Esophagus squamous epithelium (tissue), 5 donors: ENCODE results near the gene GRK5. TPM values are rescaled to one million over a fixed set of nuclear protein-coding genes. Genes with fewer than 3 reads are reported as not detected.

Source experiments
- DNase-seq: peaks from one replicate; lab custom pipeline; 2025; lab: John Stamatoyannopoulos, UW
- H3K27ac ChIP-seq, 4 donors: fragments of 200-600 bp; sonication (generic); one replicate each; pipeline ENCODE4 v1.5.1; 2016 to 2019; ENCODE audit warnings: mild to moderate bottlenecking in 1 of 4
- H3K27me3 ChIP-seq, 4 donors: fragments of 200-600 bp; sonication (generic); 1 replicate in 3 of 4; 2 replicates in 1 of 4; pipeline versions ENCODE4 v1.5.1 to v1.6.0; 2017 to 2021; ENCODE audit warnings: antibody characterized with exemption in 1 of 4
- H3K36me3 ChIP-seq, 3 donors: fragments of 200-600 bp; sonication (generic); one replicate each; pipeline ENCODE4 v1.5.1; 2016 to 2019
- H3K4me1 ChIP-seq, 3 donors: fragments of 200-600 bp; sonication (generic); one replicate each; pipeline ENCODE4 v1.5.1; 2017 to 2019
- H3K4me3 ChIP-seq, 4 donors: fragments of 200-600 bp; sonication (generic); 1 replicate in 3 of 4; 2 replicates in 1 of 4; pipeline ENCODE4 v1.5.1; 2016 to 2019; ENCODE audit warnings: mild to moderate bottlenecking in 2 of 4, moderate library complexity in 1 of 4
- H3K9me3 ChIP-seq, 3 donors: fragments of 200-600 bp; sonication (generic); one replicate each; pipeline ENCODE4 v1.5.1; 2016 to 2019
- POLR2A ChIP-seq, 4 donors: fragments of 450-650 bp; IDR thresholded peaks; one replicate each; pipeline ENCODE4 v1.6.1; 2017; ENCODE audit warnings: antibody characterized with exemption in 4 of 4, mild to moderate bottlenecking in 4 of 4, moderate library complexity in 3 of 4
- WGBS, 2 donors: methylation state at CpG; one replicate each; pipeline ENCODE4 v1.1.5; 2018; 5-methylcytosine and 5-hydroxymethylcytosine counted together
- intact Hi-C: fragments of 100-400 bp; cut with DNase I; formaldehyde crosslinking; loops from one replicate; pipeline ENCODE4 v1.15.0; 2022
- total RNA-seq, 4 donors: library from RNA; depleted of rRNA; stranded (reverse); fragments of >200 nt; gene quantifications; one replicate each; pipeline ENCODE4 v1.1.0, GENCODE V29; 2016
- TF ChIP-seq, protein P1 (sequence below), 6 experiments: fragments of 450-650 bp in 4 of 6; fragments of 200-600 bp in 2 of 6; sonication (generic) in 2 of 6; IDR thresholded peaks; one replicate each; pipeline ENCODE4 v1.5.1; 2016 to 2019; ENCODE audit warnings: antibody characterized with exemption in 6 of 6, mild to moderate bottlenecking in 4 of 6, moderate library complexity in 4 of 6
- donor health status: DM: yes; HTN: yes; CAD: no.

The GRK5 gene
- total RNA-seq, 4 donors from 2014 or later, result 2.4 to 18.9 (median 6.3) TPM

- intact Hi-C loops, result no loop called here
- Histone ChIP-seq H3K27me3 (no peaks in the 10 kb centered on the region), H3K4me3 (peak overlapping the region in 2 of 4 donors; percentile 34 to 60), H3K9me3 (no peaks in the 10 kb centered on the region), H3K36me3 (no peaks in the 10 kb centered on the region), H3K27ac (peak overlapping the region in 1 of 4 donors; percentile 61), H3K4me1 (peaks cover 0 to 43% (median 10%) of the 10 kb centered on the region in 3 donors)
- TF ChIP-seq POLR2A (IDR thresholded peaks at IDR 0.05), result no peak
- TF ChIP-seq, protein P1, sequence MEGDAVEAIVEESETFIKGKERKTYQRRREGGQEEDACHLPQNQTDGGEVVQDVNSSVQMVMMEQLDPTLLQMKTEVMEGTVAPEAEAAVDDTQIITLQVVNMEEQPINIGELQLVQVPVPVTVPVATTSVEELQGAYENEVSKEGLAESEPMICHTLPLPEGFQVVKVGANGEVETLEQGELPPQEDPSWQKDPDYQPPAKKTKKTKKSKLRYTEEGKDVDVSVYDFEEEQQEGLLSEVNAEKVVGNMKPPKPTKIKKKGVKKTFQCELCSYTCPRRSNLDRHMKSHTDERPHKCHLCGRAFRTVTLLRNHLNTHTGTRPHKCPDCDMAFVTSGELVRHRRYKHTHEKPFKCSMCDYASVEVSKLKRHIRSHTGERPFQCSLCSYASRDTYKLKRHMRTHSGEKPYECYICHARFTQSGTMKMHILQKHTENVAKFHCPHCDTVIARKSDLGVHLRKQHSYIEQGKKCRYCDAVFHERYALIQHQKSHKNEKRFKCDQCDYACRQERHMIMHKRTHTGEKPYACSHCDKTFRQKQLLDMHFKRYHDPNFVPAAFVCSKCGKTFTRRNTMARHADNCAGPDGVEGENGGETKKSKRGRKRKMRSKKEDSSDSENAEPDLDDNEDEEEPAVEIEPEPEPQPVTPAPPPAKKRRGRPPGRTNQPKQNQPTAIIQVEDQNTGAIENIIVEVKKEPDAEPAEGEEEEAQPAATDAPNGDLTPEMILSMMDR (IDR thresholded peaks at IDR 0.05), result no peak
- DNase-seq, result no peak
- WGBS, 2 donors, result 42% methylated on average over 4 of the region's 5 CpGs; no CpG with 5 or more reads in 1 of the 2 donors
These were observed 282.6 kb downstream of the GRK5 start for GRCh38 chr10:119489991-119490326.

GRCh38 chr10:119491966-119492757, 284.8 kb downstream of the GRK5 start:
- 60 to 65% methylated on average over 6 of the region's 6 CpGs for WGBS, 2 donors
- Histone ChIP-seq H3K9me3 (no peaks in the 10 kb centered on the region), H3K4me3 (no peak overlapping the region), H3K4me1 (peaks cover 0 to 49% (median 10%) of the 10 kb centered on the region in 3 donors), H3K27me3 (no peaks in the 10 kb centered on the region), H3K27ac (peak overlapping the region in 2 of 4 donors; percentile 13 to 58), H3K36me3 (no peaks in the 10 kb centered on the region)
- DNase-seq, result no peak
- intact Hi-C loops, result no loop called here
- no peak for TF ChIP-seq POLR2A (IDR thresholded peaks at IDR 0.05)
- TF ChIP-seq, protein P1 (IDR thresholded peaks at IDR 0.05), result no peak

- no peak overlapping the region for H3K27ac ChIP-seq
- H3K36me3 ChIP-seq, result peaks cover 0 to 3% (median 0%) of the 10 kb centered on the region in 3 donors
- H3K27me3 ChIP-seq, result no peaks in the 10 kb centered on the region
- DNase-seq, result no peak
- H3K9me3 ChIP-seq, result no peaks in the 10 kb centered on the region
- no peak for TF ChIP-seq POLR2A (IDR thresholded peaks at IDR 0.05)
- TF ChIP-seq, protein P1 (IDR thresholded peaks at IDR 0.05), result no peak
- H3K4me3 ChIP-seq, result no peak overlapping the region
- peaks cover 0 to 49% (median 10%) of the 10 kb centered on the region in 3 donors for H3K4me1 ChIP-seq
- intact Hi-C loops, result no loop called here
- 69 to 78% methylated on average over 2 to 9 of the region's 11 CpGs for WGBS, 2 donors
These were observed 285.8 kb downstream of the GRK5 start for GRCh38 chr10:119493155-119493554.

DNA sequence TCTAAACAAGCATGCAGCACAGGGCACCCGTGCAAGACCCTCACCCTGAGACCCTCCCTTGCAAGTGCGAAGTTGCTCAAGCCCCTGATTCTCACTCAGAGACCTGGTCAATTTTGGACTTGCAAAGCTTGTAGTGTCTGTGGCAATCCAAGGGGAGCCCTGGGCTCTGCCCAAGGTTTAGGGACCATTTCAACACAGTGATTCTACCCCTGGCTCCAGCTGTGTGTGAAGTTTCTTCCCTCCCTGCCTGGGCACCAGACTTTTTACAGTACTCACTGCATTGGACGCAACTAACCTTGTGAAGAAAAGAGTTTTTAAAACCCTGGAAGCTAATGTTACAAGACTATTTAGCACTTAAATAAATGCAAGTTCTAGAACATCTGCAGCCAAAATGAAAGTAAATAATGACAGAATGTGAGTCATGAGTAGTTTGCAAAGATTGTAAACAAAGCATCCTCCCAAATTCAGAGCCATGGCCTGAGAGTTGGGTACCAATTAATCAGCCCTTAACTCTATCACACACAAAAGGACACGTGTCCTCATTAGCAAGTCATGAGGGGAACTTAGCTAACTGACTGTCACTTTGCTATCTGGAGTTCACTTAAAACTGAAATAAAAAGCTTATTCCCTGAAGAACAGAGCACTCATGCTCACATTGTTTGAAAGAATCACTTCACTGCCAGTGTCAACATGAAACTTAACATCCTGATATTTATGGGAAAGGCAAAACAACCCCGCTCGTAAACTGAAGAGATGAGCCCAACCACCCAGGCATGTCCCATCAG, 287.1 kb downstream of the GRK5 start:
- Histone ChIP-seq H3K27ac (peak overlapping the region in 3 of 4 donors; percentile 7 to 52 (median 44)), H3K4me3 (no peak overlapping the region), H3K36me3 (peaks cover 0 to 15% (median 0%) of the 10 kb centered on the region in 3 donors), H3K9me3 (no peaks in the 10 kb centered on the region), H3K4me1 (peaks cover 0 to 56% (median 7%) of the 10 kb centered on the region in 3 donors), H3K27me3 (no peaks in the 10 kb centered on the region)
- intact Hi-C loops, result no loop called here
- no peak for TF ChIP-seq POLR2A (IDR thresholded peaks at IDR 0.05)
- TF ChIP-seq, protein P1 (IDR thresholded peaks at IDR 0.05), result no peak
- DNase-seq, result no peak
- 47 to 69% methylated on average over 5 to 6 of the region's 6 CpGs for WGBS, 2 donors
